Esophagus squamous epithelium (tissue), 4 donors: ENCODE results near the gene SH3PXD2A.

Source experiments
- CTCF ChIP-seq, 6 experiments: fragments of 450-650 bp in 4 of 6; fragments of 200-600 bp in 2 of 6; sonication (generic) in 2 of 6; IDR thresholded peaks; one replicate each; pipeline ENCODE4 v1.5.1; 2016 to 2019; ENCODE audit warnings: antibody characterized with exemption in 6 of 6, mild to moderate bottlenecking in 4 of 6, moderate library complexity in 4 of 6
- POLR2A ChIP-seq, 4 donors: fragments of 450-650 bp; IDR thresholded peaks; one replicate each; pipeline ENCODE4 v1.6.1; 2017; ENCODE audit warnings: antibody characterized with exemption in 4 of 4, mild to moderate bottlenecking in 4 of 4, moderate library complexity in 3 of 4

GRCh38 chr10:103818105-103818504 is 37.3 kb downstream of the SH3PXD2A start:
- no peak for TF ChIP-seq CTCF (IDR thresholded peaks at IDR 0.05)
- no peak for TF ChIP-seq POLR2A (IDR thresholded peaks at IDR 0.05)
